ENCODE data around the gene CNOT6.

Gene CNOT6

DNA sequence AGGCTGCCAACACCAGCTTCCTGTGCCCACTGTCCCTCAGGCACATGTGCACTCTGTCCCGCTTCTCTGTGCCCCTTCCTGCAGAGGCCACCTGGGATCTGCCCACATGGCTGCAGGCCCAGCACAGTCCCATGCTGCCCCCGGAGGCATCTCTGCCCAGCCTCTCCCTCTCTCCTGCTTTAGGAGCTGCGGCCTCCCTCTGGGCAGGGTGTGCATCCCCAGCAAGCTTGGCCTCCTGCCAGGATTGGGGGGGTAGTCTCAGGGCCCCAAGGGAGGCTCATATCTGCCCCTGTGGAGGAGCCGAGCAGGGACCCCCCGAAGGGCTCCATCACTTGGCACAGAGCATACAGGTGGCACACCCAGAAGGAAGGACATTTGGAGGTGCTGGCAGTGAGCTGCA is 130.4 kb downstream of the CNOT6 start:
- DNase-seq = no peak

- DNase-seq = no peak
Measured at GRCh38 chr5:180625125-180625790, 131.1 kb downstream of the CNOT6 start.

DNA sequence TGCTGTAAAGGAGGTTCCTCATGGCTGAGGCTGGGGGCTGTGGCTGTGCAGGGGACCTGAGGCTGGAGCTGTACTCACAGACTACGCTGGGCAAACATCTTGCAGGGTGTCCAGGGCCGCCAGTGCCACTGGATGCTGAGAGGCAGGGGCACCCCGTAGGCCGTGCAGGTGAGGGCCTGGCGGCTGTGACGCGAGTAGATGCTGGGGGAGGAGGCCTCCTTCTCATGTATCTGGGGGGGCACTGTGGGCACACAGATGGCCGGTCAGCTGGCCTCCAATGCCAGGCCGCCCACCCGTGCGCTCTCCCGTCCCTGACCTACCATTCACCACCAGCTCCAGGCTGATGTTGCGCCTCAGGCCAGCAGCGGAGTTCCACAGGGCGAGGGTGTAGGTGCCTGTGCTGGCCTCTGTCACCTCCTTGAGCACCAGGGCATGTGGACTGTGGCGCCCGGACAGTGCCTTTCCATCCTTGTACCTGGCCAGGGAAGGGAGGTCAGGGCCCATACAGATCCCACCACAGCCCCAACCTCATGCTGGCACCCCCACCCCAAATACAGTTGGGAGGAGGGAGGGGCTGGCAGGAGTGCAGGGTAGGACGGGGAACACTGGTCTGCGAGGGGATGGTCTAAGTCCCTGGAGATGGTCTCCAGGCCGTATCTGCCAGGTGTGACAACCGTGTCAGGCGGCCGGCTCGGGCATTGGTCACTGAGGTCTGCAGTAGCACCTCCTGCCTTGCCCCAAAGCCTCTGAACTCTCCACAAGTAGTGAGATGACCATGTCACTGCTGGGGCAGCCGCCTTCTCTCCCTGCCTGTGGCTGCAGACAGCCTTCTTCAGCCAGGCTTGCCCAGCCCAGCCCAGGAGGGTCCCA is 131.8 kb downstream of the CNOT6 start:
- no peak for DNase-seq

GRCh38 chr5:180626661-180627385 is 132.6 kb downstream of the CNOT6 start:
- no peak for DNase-seq

GRCh38 chr5:180627386-180628120 is 133.4 kb downstream of the CNOT6 start:
- no peak for DNase-seq
